Endothelial cell of hepatic sinusoid (primary cell): ENCODE data around the gene ZNF655.
"Not testable (repeated sequence)": the region's sequence is repeated elsewhere in the genome, so short reads cannot be mapped to it uniquely, and the experiment has no call there.

Source experiments
- in situ Hi-C: cut with HindIII; loops from 2 replicates; pipeline ENCODE4 v1.10.0; 2017; ENCODE audit warnings: low sequenced_read_pairs

ZNF655 gene

DNA sequence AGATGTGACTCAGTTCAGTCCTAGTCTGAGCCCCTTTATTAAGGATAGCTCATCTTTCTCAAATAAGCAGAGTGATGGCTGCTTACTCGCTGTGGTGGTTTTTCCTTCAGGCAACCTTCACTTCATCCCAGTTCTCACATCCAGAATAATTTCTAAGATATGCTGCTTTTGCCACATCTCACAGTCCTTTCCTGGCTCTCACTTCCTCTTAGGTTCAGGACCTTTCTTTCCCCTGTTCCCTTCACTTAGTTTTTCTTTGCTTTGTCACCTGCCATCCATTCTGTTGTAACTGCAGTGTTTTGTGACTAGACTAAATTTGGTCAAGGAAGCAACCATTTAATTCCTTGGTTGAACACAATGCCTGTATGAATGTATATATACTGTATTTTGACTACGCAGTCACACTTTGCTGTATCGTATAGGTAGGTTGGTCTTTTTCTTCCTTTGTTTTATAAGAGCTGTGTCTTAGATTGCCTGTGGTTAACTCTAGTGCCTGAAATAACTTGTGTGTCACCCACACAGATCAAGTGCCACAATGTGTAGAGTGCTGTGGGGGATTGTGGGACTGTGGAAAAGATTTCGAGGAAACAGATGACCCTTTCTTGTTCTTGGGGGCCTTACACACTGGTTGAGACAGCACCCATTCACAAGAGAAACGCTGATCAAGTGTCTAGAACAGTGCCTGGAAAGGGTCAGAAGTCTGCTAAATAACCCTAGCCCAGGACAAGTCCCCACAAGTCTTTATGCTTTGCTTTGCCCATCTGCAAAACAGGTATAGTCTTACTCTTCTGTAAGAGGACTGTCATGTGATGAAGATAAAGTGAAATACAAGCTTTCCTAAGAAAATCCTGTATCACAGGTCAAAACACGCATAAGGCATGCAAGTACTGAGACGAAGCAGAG lies 2.6 kb downstream of the ZNF655 start:
- in situ Hi-C loops = no loop called here

DNA sequence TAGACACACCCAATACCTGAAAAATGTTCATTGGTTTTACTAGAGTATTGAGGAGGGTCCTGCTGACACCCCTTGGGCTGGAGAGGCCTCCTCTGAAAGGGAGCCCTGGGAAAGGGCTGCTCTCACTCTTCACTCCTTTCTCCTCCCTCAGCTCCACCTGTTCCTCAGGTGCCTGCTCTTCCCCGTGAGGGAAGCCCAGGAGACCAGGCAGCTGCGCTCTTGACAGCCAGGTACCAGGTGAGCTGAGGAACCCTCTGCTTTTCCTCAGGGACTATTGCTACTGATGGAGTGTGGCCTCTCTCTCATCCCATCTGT lies 3.3 kb downstream of the ZNF655 start:
- in situ Hi-C loops = no loop called here

DNA sequence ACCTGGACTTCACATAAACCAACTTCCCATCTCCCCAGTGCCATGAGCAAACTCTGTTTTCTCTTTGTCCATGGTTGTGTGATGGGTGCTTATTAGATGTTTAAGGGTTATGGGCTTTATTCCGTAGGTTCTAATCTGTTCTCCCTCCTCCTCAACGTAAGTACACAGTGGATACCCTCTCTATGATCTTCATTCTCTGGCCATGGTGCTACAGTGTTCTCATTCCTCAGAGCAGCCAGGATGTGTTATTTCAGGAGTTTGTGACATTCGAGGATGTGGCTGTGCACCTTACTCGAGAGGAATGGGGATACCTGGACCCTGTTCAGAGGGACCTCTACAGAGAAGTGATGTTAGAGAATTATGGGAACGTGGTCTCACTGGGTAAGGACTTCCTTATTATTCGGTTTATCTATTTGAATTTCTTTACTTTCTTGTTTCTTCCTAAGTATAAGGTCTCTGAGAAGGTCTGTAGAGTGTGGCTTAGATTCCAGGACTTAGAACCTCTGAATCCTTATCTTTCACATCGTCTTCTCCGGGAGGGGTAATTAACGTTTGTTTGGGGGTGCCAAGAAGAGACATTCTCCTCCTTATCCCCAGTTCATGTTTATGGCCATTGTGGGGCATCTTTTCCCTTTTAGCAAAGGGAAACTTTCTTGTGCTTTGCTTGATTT lies 3.8 kb downstream of the ZNF655 start:
- in situ Hi-C loops = no loop called here

DNA sequence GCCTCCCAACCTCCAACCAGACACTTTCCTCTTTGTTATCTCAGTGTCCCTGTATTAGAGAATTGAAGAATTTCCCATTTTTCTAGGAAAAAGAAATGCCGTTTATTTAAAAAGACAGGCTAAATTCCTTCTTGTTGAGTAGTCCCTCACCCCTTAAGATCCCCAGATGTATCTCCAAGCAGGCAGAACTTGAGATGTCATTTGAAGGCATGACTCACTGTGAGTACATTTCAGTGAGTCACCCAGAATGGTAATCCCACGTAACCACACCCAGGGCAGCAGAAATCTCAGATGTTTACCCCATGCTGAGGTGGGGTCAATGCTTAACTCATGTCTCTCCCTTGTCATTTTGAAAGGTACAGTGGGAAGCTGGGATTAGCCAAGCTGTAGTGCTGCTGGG lies 4.4 kb downstream of the ZNF655 start:
- in situ Hi-C loops = no loop called here

DNA sequence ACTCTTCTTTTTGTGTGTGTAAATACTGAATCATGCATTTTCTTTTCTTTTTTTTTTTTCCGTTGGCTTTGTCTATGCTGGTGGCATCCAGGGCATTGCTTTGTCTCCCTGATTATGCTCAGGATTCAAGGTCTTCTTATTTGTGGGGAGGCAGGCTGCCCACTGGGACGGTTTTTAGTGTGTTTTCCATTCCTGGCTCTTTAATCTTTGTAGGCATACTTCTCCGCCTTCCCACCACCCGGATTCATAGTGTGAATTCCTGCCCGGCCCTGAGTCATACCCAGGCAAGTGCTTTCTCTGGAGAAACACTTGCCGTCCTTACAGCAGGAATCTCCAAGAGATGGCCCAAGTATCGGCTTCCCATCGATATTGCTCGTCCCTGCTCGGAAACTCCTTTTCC lies 5.2 kb downstream of the ZNF655 start:
- in situ Hi-C loops = no loop called here

DNA sequence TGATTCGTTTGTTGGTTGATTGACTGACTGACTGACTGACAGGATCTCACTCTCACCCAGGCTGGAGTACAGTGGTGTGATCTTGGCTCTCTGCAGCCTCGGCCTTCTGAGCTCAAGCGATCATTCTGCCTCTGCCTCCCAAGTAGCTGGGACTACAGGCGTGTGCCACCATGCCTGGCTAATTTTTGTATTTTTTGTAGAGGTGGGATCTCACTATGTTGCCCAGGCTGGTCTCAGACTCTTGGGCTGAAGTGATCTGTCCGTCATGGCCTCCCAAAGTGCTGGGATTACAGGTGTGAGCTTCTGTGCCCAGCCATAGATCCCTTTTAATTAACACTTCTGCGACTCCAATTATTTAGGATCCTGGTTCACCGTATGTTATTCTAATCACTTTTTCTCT lies 10.3 kb downstream of the ZNF655 start:
- in situ Hi-C loops = not testable (repeated sequence)

DNA sequence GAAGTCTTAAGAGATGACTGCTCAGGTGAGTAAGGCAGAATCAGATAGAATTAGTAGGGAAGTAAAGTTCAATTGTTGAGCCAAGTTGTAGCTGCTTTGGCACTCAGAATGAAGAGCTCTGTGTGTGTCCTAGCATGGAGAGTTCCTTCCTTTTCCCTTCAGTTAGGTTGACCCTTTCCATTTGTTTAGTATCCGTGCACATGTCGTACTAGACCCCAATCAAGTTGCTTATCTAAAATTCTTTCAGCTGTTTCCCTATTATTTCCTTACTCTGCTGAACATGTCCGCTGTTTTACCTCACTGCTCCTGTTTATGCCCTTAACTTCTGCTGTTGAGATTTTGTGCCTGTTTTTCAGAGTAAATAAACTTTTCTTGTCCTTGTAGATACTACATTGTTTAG lies 13.3 kb downstream of the ZNF655 start:
- in situ Hi-C loops = no loop called here

DNA sequence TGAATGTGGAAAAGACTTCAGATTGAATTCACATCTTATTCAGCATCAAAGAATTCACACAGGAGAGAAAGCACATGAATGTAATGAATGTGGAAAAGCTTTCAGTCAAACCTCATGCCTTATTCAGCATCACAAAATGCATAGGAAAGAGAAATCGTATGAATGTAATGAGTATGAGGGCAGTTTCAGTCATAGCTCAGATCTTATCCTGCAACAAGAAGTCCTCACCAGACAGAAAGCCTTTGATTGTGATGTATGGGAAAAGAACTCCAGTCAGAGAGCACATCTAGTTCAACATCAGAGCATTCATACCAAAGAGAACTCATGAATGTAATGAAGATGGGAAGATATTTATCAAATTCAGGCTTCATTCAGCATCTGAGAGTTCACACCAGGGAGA lies 14.8 kb downstream of the ZNF655 start:
- in situ Hi-C loops = no loop called here

DNA sequence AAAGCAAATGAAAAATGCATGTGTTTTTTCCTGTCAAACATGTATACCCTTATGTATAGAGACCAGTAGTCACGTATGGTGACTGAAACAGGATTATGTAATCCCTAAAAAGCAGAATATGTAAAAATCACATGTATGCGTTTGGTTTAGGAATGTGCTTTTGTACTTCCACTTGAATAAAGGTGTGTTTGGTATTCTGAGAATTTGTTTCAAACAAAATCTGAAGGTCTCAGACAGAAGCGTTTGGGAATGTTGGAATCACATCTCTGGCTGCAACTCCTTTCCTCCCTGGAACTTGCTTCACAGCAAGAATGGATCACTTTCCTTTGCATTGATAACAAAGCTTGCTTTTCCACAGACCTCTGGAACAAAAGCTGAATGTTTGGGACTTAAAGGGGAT lies 17.8 kb downstream of the ZNF655 start:
- in situ Hi-C loops = loop anchor here (5.0 kb wide), 1 partner anchor 99 kb away; no protein-coding TSS in a partner anchor

DNA sequence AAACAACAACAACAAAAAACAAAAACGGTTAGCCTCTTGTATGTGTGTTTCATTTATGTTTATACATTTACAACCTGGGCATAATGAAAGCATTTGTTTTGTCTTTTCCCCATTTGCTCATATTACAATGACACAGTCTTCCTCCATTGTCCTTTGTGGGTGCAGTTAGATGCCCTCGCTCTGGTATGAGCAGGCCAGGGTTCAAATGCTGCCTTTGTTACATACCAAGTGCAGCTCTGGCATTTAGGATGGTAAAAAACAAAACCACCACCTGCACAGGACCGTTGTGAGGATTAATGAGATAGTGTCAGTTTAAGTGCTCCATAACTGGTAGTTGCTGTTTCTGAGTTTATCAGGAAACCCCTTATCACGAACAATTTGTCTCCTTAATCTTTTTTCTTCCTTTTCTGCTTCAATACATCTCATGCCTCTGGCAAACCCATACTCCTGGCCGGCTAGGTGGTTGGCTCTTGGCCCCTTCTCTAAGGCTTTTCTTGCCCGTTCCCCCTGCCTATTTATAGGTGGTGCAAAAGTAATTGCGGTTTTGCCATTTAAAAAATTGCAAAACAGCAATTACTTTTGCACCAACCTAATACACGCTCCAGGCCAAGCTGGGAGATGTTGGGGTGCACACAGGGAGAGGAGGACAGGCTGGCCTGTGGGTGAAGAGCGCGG lies 21.0 kb downstream of the ZNF655 start:
- in situ Hi-C loops = loop anchor here (5.0 kb wide), 1 partner anchor 102 kb away; no protein-coding TSS in a partner anchor

DNA sequence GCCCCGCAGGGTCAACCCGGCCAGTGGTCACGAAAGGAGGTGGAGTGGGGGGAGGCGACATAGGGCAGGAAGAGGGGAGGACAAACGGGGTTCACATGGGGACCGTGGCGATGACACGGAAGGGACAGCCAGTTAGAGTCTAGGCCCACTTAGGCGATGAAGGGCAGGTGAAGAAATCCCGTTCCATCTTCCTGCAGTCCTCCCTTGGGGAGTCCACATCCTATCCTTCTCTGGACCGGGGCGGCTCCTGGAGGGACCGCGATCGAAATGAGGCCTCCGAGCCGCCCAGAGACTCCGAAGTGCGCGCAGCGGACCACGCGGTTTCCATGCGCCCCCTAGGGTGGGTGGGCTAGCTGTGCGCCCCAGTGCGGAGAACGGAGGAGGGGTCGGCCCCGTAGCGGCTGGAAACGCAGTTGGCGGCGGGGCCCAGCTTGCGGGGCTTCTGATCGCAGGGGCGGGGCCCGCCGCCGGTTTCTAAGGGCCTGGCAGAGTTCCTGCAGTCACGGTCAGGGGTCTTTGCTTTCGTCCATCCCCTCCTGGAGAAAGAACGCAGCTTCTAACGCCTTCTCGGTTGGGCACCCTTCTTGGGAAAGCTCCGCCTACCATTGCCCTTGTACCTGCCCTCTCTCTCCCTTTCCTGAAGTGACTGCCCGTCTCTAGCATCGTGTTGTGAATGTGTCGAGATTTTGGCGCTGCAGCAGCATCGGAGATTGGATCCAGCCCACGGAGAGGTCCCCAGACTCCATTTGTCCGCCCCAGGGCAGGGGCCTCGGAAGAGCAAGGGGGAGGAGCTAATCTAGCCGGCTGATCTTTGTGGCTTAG lies 21.7 kb downstream of the ZNF655 start:
- in situ Hi-C loops = loop anchor here (5.0 kb wide), 1 partner anchor 103 kb away; no protein-coding TSS in a partner anchor

DNA sequence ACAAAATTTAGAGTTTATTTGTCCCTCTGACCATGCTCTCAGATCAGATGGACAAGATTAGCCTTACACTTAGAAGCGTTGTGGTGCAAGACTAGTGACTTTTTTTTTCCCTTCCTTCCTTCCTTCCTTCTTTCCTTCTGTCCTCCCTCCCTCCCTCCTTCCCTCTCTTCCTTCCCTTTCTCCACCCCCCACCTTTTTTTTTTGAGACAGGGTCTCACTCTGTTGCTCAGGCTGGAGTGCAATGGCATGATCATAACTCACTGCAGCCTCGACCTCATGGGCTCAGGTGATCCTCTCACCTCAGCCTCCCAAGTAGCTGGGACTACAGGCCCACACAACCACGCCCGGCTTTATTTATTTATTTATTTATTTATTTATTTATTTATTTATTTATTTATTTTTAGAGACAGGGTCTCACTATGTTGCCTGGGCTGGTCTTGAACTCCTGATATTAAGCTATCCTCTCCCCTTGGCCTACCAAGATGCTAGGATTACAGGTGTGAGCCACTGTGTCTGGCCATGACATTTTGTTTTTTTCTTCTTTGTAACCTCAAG lies 22.4 kb downstream of the ZNF655 start:
- in situ Hi-C loops = not testable (repeated sequence)

DNA sequence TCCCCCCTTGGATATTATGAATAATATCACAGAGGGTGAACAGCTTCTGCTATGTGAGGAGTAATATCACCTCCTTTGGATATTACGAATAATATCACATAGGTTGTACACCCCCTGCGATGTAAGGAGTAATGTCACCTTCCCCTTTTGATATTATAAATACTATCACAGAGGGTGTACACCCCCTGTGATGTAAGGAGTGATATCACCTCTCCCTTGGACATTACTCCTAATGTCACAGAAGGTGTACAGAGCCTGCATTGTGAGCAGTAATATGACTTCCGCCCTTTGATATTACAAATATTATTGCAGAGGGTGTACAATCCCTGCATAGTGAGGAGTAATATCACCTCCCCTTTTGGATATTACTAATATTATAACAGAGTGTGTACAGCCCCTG lies 30.4 kb downstream of the ZNF655 start:
- in situ Hi-C loops = no loop called here

DNA sequence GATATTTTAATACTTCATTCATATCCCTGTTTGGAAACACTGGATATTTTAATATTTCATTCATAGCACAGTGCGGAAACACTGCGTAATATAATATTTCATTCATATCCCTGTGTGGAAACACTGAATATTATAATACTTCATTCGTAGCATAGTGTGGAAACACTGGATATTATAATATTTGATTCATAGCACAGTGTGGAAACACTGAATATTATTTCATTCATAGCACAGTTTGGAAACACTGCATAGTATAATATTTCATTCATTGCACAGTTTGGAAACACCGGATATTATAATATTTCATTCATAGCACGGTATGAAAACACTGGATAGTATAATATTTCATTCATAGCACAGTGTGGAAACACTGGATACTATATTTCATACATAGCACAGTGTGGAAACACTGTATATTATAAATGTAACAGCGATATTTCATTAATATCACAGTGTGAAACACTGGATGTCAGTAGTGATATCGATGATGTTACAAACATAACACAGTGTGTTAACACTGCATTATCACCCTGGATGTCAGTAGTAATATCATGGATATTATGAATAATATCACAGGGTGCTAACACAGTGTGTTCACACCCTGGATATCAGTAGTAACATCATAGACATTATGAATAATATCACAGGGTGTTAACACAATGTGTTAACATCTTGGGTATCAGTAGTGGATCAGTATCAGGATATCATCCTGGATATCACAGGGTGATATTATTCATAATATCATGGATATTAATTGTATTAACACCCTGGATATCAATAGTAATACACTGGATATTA lies 36.7 kb downstream of the ZNF655 start:
- in situ Hi-C loops = no loop called here

DNA sequence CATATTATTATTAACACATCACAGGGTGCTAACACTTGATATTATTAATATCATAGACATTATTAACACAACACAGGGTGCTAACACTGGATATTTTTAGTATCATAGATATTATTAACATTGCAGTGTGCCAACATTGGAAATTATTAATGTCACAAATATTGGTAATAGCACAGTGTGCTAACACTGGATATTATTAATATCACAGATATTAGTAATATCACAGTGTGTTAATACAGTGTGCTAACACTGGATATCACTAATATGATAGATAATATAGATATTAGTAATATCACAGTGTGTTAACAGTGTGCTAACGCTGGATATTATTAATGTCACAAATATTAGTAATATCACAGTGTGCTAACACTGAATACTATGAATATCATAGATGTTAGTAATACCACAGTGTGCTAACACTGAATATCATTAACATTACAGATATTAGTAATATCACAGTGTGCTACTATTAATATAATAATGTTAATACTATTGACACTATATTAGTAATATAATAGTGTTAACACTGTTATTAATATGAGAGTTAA lies 38.0 kb downstream of the ZNF655 start:
- in situ Hi-C loops = no loop called here

DNA sequence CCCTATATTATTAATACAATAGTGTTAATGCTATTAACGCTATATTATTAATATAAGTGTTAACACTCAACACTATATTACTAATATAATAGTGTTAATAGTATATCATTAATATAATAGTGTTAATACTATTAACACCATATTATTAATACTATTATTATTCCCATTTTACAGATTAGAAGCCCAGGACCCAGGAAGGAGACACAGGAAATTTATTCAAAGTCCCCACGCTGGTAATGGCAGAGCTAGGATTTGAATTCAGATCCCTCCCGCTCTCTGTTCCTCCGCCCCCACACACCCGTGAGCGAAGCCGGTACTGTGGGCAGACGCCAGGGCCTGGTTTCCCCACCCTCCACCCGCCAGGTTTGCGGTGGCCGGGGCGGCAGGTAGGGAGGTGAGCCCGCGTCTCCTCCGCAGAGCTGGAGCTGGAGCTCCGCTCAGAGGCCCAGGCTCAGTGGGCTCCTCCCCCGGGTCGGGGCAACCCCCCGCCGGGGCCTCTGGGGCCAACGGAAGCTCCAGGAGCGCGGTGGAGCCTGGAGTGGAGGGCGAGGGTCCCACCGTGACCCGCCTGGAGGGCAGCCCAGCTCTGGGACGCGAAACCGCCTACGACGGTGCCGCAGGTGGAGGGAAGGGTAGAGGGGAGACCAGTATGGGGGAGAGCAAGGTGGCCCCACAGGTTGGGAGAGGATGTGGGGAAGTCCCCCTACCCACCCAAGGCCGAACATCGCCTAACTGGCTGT lies 39.5 kb downstream of the ZNF655 start, which contains the start of gene TMEM225B:
TMEM225B (plus strand) TSS at position 506 of the 740 bp plus-strand sequence. CDS start 6,122 bp downstream, outside the sequence.
- in situ Hi-C loops = no loop called here

DNA sequence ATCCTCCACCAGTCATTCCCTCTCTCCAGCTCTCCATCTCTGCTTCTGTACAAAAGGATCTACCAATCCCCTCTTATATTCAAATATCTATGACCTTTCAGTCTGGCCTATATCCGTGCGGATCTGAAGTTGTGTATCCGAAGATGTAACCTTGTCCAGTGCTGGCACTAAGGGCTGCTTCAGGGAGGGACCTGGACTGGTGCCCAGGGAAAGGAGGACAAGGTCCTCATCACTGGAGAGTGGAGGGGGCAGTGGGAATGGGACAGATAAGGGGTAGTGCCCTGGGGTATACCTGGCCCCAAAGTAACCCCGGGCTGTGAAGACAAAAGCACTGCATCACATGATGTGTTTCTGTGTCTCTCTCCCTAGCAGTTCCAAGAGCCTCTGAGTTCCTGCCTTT lies 41.4 kb downstream of the ZNF655 start:
- in situ Hi-C loops = no loop called here

DNA sequence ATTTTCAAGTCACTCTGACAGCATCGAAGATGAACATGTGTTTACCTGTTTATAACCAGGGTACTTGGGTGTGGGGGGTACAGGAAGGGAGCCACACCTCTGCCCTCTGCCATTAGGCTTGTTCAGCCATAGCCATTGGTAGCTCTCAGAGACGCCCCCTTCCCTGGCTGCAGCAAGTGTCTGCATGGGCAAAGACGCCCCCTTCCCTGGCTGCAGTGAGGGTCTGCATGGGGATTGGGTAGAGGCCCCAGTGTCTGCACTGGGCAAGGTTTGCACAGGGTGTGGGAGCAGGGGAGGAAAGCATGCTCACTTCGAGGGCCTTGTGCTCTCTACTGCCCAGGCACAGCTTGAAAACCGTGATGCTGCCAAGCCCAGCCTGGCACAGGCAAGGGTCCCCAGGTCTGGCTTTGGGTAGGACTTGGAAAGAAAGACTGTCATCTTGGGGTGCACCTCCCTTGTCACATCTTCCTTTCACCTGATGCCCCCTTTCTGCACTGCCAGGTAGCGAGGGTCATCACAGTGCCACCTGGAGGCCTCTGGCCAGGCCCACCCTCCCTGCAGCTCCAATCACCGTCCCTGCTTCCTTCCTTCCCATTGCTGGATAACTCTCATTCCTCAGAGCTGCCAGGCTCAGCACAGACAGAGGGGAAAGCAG lies 43.3 kb downstream of the ZNF655 start:
- in situ Hi-C loops = no loop called here
